TTC549 (cell line): ENCODE data around the gene GTF2F2.
"Not testable (repeated sequence)": the region's sequence is repeated elsewhere in the genome, so short reads cannot be mapped to it uniquely, and the experiment has no call there.

ENCODE experiments used
- FAIRE-seq: peaks from 2 replicates; lab custom pipeline; 2012; peaks lifted over from hg19 to GRCh38; lab: Jason Lieb, UNC

Gene GTF2F2

DNA sequence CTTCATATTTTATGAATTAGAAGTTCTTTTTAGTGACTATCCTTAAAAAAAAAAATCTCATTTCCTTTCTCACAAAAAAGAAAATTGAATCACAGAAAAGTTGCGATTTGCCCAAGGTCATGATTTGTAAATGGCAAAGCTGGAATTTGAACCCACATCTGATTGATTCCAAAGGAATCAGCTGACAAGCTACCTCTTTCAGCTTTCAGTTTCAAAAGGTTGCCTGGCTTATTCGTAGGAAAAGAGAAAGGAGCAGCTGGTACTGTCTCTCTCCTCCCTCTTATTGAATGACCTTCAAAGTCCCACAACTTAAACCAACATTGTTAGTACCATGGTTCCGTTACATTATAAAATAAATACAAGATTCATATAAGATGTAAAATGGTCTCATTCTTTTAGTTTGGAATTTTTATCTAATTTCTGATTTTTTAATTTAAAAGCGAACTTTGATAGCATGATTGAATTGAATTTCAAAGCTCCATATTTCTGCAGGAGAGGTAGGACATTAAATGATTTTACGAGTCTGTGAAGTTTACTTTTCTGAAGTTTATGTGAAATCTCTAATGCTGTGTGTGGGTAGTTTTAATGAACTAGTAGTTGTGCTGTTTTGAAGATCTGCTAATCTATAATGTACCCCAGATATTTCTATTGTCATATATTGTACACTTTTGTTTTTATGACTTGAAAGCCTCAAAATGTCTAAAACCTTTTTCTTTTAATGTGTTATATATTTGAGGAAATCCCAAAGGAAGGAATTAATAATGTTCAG, 99.0 kb downstream of the GTF2F2 start:
- no peak for FAIRE-seq

DNA sequence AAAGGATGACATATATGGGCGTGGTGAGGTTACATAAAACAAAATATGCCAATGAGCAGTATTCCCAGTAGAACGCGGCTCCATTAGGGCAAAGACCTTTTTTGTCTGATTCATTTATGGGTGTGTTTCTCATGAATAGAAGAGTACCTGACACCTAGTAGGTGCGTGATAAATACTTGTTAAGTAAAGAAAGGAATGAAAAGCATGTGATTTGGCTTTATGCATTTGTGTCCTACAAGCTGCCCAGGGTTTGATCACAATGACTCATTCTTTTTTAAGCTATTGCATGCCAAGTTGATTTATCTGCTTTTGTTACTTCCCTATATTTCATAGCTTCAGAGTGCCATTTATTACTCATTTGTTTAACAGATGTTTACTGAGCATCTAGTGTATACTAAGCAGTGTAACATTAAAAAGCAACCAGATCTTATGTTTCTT, 99.6 kb downstream of the GTF2F2 start:
- no peak for FAIRE-seq

- no peak for FAIRE-seq
Measured at GRCh38 chr13:45220403-45220802, 100.1 kb downstream of the GTF2F2 start.

DNA sequence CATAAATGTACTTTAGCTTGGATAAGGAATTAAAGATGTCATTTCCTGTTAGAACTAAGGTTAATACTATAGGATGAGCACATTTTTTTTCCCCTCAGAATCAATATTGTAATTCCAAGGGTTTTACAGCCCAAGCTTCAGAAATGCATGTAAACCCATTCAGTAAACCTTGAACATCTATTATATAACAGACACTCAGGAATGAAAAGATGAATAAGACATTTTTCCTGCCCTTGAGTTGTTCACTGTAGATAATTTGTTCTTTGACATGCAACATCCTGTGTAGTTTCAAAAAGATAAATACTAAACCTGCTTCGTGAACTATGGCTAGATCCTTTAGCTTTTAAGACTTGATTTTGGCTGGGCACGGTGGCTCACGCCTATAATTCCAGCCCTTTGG, 102.2 kb downstream of the GTF2F2 start:
- FAIRE-seq = no peak

DNA sequence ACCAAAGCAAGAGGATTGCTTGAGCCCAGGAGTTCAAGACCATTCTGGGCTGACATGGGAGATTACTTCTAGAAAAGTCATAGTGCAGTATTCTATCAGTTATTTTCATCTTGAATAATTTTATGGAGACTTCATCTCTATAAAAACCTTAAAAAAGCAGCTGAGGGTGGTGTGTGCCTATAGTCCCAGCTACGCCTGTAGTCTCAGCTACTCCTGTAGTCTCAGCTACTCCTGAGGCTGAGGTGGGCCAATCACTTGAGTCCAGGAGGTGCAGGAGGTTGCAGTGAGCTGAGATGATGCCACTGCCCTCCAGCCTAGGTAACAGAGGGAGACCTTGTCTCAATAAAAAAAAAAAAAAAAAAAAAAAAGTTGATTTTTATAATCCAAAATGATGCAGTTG, 102.6 kb downstream of the GTF2F2 start:
- FAIRE-seq = no peak

- no peak for FAIRE-seq
Measured at GRCh38 chr13:45224176-45224575, 103.9 kb downstream of the GTF2F2 start.

DNA sequence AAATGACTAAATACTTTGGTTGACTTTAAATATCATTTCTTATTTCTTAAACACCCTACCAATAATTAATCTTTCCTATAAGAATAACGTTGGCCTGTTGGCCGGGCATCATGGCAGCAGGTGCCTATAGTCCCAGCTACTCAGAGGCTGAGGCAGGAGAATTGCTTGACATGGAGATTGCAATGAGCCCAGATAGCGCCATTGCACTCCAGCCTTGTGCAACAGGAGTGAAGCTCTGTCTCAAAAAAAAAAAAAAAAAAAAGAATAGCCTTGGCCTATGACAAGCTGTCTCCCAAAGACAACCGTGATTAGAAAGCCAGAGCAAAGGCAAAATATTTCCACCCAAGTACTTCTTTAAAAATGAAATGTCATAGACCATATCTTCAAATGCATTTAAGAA, 105.1 kb downstream of the GTF2F2 start:
- no peak for FAIRE-seq

DNA sequence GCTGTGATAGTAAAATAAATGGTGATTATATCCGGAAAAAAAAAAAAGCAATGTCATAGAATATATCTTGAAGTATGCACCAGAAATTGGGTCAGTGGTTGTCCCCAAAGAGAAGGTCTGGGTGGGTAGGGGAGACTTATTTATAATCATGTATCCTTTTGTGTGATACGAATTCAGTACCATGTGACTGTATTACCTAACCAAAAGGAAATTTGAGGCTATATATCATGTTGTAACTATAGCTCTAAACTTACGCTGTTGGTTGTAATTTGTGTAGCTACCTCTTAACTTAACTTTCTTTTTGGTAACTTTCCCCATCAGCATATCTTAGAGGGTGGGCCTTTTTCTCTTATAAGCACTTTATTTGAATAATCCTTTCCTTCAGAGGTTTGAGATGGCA, 105.7 kb downstream of the GTF2F2 start:
- FAIRE-seq = no peak

- FAIRE-seq = no peak
Measured at GRCh38 chr13:45228002-45228401, 107.7 kb downstream of the GTF2F2 start.

DNA sequence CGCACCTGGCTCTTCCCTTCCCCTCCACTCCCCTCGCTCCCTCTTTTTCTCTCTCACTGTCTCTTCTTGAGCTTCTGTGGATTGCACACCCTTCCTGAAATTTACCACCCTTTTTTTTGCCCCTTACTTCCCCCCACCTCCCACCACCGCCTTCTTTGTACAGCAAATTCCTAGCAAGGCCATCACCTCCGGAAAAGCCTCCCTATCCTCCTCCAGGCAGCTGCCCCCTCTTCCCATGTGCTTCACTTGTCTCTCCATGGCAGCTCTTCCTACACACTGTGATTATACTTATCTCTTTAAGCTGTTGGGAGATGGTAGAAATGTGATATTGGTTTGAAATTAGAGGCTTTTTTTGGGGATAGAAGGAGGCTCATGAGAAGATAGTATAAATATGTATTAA, 108.9 kb downstream of the GTF2F2 start:
- FAIRE-seq = no peak

GRCh38 chr13:45231305-45231704, 111.0 kb downstream of the GTF2F2 start:
- no peak for FAIRE-seq

DNA sequence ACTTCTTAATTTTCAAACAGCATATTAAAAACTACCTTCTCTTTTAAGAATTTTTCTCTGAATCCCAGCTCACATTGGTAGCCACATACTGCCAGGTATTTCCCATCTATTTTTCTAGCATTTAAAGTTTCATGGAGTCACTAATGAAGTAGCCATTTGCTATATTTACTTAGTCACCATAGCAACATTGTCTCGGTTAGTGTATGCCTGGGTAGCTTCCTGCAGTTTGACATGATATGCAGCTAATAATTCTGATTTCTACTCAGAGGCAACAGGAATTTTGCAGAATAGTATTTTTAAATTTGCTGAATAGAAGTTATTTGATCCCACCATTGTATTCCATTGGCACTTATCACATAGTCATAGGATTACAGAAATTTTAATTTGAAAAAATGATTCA, 111.4 kb downstream of the GTF2F2 start:
- FAIRE-seq = no peak

GRCh38 chr13:45232591-45232990, 112.3 kb downstream of the GTF2F2 start:
- FAIRE-seq = no peak

DNA sequence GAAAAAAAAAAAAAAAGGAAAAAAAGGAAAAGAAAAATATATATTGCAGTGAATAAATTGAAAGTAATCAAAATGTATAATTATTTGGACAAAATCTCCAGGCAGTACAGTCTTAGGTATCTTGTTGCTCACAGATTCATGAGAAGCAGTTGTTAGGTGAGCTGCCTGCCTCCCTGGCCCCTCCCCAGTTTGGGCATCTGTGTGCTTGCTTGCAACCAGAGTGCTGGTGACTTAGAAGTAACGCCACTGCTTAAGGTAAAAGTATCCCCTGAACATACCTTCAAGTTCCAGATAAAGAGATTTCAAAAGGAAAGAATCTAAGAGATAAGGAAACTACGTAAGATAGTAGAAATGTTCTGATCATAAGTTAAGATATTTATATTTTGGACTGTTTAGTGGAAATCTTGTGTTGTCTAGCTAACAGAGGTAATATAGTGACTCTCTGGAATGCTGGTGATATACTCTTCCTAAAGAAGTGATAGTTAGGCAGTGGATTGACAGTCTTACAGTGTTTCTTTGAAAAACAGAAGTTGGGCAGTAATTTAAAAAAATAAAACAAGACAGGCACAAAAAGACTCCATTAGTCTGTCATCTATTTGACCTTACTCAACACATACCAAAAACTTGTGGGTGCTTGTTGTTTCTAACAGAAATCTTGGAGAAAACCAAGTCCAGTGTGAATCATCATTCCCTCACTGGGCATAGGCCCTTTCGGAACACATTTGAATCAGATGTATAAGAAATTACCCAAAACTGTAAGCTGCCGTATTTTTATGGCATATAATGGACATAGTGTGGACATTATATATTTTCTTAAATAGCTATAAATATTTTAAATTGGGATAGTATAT, 118.9 kb downstream of the GTF2F2 start:
- no peak for FAIRE-seq

GRCh38 chr13:45240143-45240542, 119.8 kb downstream of the GTF2F2 start:
- FAIRE-seq = no peak

- FAIRE-seq = no peak
Measured at GRCh38 chr13:45242070-45242469, 121.8 kb downstream of the GTF2F2 start.

DNA sequence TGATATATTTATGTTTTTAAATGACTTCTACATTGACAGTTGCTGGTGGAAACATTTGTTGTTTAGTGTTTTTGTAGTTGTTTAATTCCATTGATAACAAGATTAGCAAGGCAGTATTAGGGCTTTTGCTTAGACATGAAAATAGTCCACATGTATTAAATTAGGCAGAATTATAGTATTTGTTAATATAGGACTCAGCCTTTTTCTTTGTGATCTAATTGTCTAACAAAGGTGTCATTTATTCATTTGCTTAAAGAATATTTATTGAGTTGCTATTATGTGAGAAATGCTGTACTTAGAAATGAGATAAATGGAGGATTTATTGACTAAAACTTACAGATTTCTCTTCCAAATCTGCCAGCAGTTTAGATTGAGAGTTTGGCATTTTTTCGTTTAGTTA, 122.2 kb downstream of the GTF2F2 start:
- no peak for FAIRE-seq

GRCh38 chr13:45243077-45243476, 122.8 kb downstream of the GTF2F2 start:
- FAIRE-seq = no peak

GRCh38 chr13:45244736-45245135, 124.4 kb downstream of the GTF2F2 start:
- FAIRE-seq = not testable (repeated sequence)

- FAIRE-seq = no peak
Measured at GRCh38 chr13:45249662-45250061, 129.4 kb downstream of the GTF2F2 start.

GRCh38 chr13:45254396-45254795, 134.1 kb downstream of the GTF2F2 start:
- FAIRE-seq = no peak

- FAIRE-seq = no peak
Measured at GRCh38 chr13:45255247-45255987, 135.1 kb downstream of the GTF2F2 start.

DNA sequence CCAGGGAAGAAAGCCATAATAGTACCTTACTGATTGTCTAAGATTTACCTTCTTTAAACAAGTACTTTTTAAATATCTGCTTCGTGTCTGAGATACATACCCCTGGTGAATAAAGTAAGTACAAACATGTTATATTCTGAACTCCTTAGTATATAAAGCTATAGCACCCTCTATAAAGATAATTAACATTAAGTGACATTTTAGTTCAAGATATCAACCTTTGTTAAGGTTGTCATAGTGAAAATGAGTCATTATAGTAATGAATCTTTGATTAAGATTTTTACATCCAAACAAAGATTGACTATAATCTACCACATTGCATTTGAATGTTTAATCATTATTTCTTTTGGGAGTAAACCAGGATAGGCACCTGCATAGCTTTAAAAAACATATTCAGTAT, 135.9 kb downstream of the GTF2F2 start:
- no peak for FAIRE-seq
